ENCODE measurements around the gene PQBP1. TPM values are rescaled to one million over a fixed set of nuclear protein-coding genes. Genes with fewer than 3 reads are reported as not detected.

The PQBP1 gene
- total RNA-seq, 2 donors from 2014 or later = 46.6 to 69.0 TPM

DNA sequence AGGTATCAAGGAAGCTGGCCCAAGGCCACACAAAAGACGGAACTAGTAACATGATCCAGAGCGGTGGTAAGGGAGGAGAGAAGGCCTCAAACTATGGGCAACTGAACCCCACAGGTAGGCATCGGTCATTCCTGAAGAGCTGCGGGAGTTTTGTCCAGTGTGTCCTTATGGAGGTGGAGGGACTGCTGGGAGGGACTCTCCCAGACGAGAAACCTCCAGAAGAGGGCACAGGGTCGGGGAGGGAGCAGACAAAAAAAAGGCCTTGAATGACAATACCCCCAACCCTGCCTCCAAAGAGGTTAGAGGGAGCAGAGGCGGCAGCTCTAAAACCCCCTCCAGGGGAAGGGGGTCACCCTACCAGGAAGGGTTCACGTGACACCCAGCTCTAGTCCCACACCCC is 6.5 kb downstream of the PQBP1 start:
- TF ChIP-seq CTCF (conservative IDR thresholded peaks at IDR 0.05) = no peak
- H3K4me1 Mint-ChIP-seq = no peaks in the 10 kb centered on the region
- Histone ChIP-seq H3K9ac (ENCODE audit: extremely low read depth, low read length, poor library complexity, severe bottlenecking) (no peak overlapping the region), H3K27ac (ENCODE audit: low read depth, low read length) (no peak overlapping the region), H3K27me3 (ENCODE audit: control insufficient read depth, insufficient read depth, low read length, poor library complexity, severe bottlenecking) (no peaks in the 10 kb centered on the region), H3K9me3 (ENCODE audit: control insufficient read depth, low read length) (no peaks in the 10 kb centered on the region), H3K36me3 (ENCODE audit: control insufficient read depth, insufficient read depth, low read length) (peaks cover 18% of the 10 kb centered on the region), H3K4me3 (ENCODE audit: low read length) (no peak overlapping the region), H3K4me1 (ENCODE audit: control insufficient read depth, insufficient read depth, low read length) (no peaks in the 10 kb centered on the region)
- WGBS, 2 experiments (ENCODE audit: insufficient coverage in 1 of 2, insufficient read length in 1 of 2) = 94% methylated on average over 8 of the region's 8 CpGs; no CpG with 5 or more reads in 1 of the 2 experiments
- no peak overlapping the region for H3K27ac Mint-ChIP-seq
- peaks cover 70% of the 10 kb centered on the region for H3K9me3 Mint-ChIP-seq
- H3K27me3 Mint-ChIP-seq (ENCODE audit: insufficient read depth) = no peaks in the 10 kb centered on the region
- H3K4me3 Mint-ChIP-seq = no peak overlapping the region
- DNase-seq = no peak
- peaks cover 47% of the 10 kb centered on the region for H3K36me3 Mint-ChIP-seq (ENCODE audit: low read depth)

GRCh38 chrX:48904626-48905025 is 6.9 kb downstream of the PQBP1 start:
- H3K4me1 ChIP-seq (ENCODE audit: control insufficient read depth, insufficient read depth, low read length) = no peaks in the 10 kb centered on the region
- no peaks in the 10 kb centered on the region for H3K9me3 ChIP-seq (ENCODE audit: control insufficient read depth, low read length)
- no peak for DNase-seq
- H3K4me3 ChIP-seq (ENCODE audit: low read length) = no peak overlapping the region
- Mint-ChIP-seq H3K4me1 (no peaks in the 10 kb centered on the region), H3K9me3 (peaks cover 70% of the 10 kb centered on the region), H3K27ac (no peak overlapping the region), H3K4me3 (no peak overlapping the region), H3K36me3 (ENCODE audit: low read depth) (peaks cover 44% of the 10 kb centered on the region), H3K27me3 (ENCODE audit: insufficient read depth) (no peaks in the 10 kb centered on the region)
- H3K9ac ChIP-seq (ENCODE audit: extremely low read depth, low read length, poor library complexity, severe bottlenecking) = no peak overlapping the region
- no peaks in the 10 kb centered on the region for H3K27me3 ChIP-seq (ENCODE audit: control insufficient read depth, insufficient read depth, low read length, poor library complexity, severe bottlenecking)
- TF ChIP-seq CTCF (conservative IDR thresholded peaks at IDR 0.05) = no peak
- WGBS, 2 experiments (ENCODE audit: insufficient coverage in 1 of 2, insufficient read length in 1 of 2) = 95 to 96% methylated on average over 5 to 14 of the region's 14 CpGs
- no peak overlapping the region for H3K27ac ChIP-seq (ENCODE audit: low read depth, low read length)
- H3K36me3 ChIP-seq (ENCODE audit: control insufficient read depth, insufficient read depth, low read length) = peaks cover 19% of the 10 kb centered on the region

DNA sequence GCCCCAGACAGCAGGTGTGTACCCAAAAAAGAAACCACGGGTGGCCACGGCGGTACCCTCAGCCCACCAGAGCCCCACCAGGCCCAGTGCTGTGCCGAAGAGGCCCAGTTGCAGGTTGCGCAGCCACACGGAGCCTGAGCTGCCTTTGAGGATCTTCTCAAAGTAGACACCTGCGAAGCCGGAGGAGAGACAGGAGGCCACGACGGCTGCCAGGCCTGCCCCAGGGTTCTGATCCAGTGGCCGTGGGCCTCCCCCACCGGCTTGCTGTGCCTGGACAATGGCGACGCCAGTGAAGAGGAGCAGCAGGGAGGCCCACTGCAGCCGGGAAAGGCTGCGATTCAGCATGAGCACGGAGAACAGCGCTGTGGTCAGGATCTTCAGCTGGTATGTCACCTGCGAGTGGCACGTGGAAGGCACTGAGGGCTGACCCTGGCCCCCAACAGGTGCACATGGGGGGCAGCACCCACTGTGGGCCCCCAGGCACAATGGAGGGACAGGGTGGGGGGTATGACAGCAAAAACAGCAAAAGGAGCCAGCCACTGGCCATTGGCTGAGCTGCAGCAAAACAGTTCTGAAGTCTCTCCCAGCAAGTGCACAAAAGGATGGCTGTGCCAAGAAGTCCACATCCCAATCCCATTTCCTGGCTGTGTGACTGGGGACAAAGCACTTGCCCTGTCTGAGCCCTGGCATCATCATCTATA is 7.5 kb downstream of the PQBP1 start:
- H3K4me3 Mint-ChIP-seq = no peak overlapping the region

More for the DNA sequence above, 7.5 kb downstream of the PQBP1 start:
- H3K9me3 ChIP-seq (ENCODE audit: control insufficient read depth, low read length) = no peaks in the 10 kb centered on the region
- no peak overlapping the region for H3K9ac ChIP-seq (ENCODE audit: extremely low read depth, low read length, poor library complexity, severe bottlenecking)
- no peaks in the 10 kb centered on the region for H3K27me3 Mint-ChIP-seq (ENCODE audit: insufficient read depth)
- no peaks in the 10 kb centered on the region for H3K4me1 Mint-ChIP-seq
- no peak for TF ChIP-seq CTCF (conservative IDR thresholded peaks at IDR 0.05)
- no peaks in the 10 kb centered on the region for H3K4me1 ChIP-seq (ENCODE audit: control insufficient read depth, insufficient read depth, low read length)
- peaks cover 17% of the 10 kb centered on the region for H3K36me3 ChIP-seq (ENCODE audit: control insufficient read depth, insufficient read depth, low read length)
- no peaks in the 10 kb centered on the region for H3K27me3 ChIP-seq (ENCODE audit: control insufficient read depth, insufficient read depth, low read length, poor library complexity, severe bottlenecking)
- 86 to 93% methylated on average over 5 to 20 of the region's 20 CpGs for WGBS, 2 experiments (ENCODE audit: insufficient coverage in 1 of 2, insufficient read length in 1 of 2)
- H3K36me3 Mint-ChIP-seq (ENCODE audit: low read depth) = peaks cover 42% of the 10 kb centered on the region
- no peak overlapping the region for H3K27ac ChIP-seq (ENCODE audit: low read depth, low read length)
- no peak overlapping the region for H3K27ac Mint-ChIP-seq
- peaks cover 68% of the 10 kb centered on the region for H3K9me3 Mint-ChIP-seq
- no peak for DNase-seq
- no peak overlapping the region for H3K4me3 ChIP-seq (ENCODE audit: low read length)
